Stimulated activated CD8-positive, alpha-beta memory T cell treated with anti-CD3 and anti-CD28 coated beads, Interleukin-2, amount 100 ng/mL, for 1 hour (primary cell): Measurements from ENCODE around the gene DNAJA1.
"Not testable (repeated sequence)": the region's sequence is repeated elsewhere in the genome, so short reads cannot be mapped to it uniquely, and the experiment has no call there.

ENCODE experiments used
- DNase-seq, 2 donors: peaks; one replicate each; pipeline ENCODE4 v3.0.0-alpha.2; 2020; ENCODE audit warnings: low read depth in 2 of 2

Gene DNAJA1

GRCh38 chr9:33081128-33081851 lies 56.2 kb downstream of the DNAJA1 start:
- DNase-seq, result peak; percentile 18 to 21

GRCh38 chr9:33082128-33082527 lies 57.1 kb downstream of the DNAJA1 start:
- DNase-seq, result no peak

- DNase-seq, result no peak
Measured at GRCh38 chr9:33082538-33083326, 57.7 kb downstream of the DNAJA1 start.

- not testable (repeated sequence) for DNase-seq
Measured at GRCh38 chr9:33085672-33086071, 60.6 kb downstream of the DNAJA1 start.
